Measurements from ENCODE around the gene TNFRSF25. TPM values are rescaled to one million over a fixed set of nuclear protein-coding genes. Genes with fewer than 3 reads are reported as not detected.

TNFRSF25 gene
- total RNA-seq, 4 donors from 2014 or later = 31.0 to 88.4 (median 61.5) TPM

GRCh38 chr1:6464514-6464836, 1.5 kb downstream of the TNFRSF25 start:
- Histone ChIP-seq H3K4me3 (no peak overlapping the region), H3K36me3 (peaks cover 0 to 40% (median 0%) of the 10 kb centered on the region in 3 donors), H3K27ac (peak overlapping the region in 2 of 4 donors; percentile 45 to 70), H3K27me3 (no peaks in the 10 kb centered on the region), H3K4me1 (peaks cover 0 to 26% (median 7%) of the 10 kb centered on the region in 4 donors), H3K9me3 (no peaks in the 10 kb centered on the region)
- peak in 2 of 3 donors; percentile 77 to 80 for DNase-seq
- no peak for TF ChIP-seq POLR2A (IDR thresholded peaks at IDR 0.05)
- TF ChIP-seq CTCF (IDR thresholded peaks at IDR 0.05) = peak in 3 of 6 experiments; percentile 43 to 55 (median 52)

- H3K9me3 ChIP-seq = no peaks in the 10 kb centered on the region
- TF ChIP-seq CTCF (IDR thresholded peaks at IDR 0.05) (no peak), POLR2A (IDR thresholded peaks at IDR 0.05) (no peak)
- H3K27me3 ChIP-seq = no peaks in the 10 kb centered on the region
- peaks cover 0 to 27% (median 0%) of the 10 kb centered on the region in 3 donors for H3K36me3 ChIP-seq
- no peak overlapping the region for H3K4me3 ChIP-seq
- no peak overlapping the region for H3K27ac ChIP-seq
- DNase-seq = no peak
- H3K4me1 ChIP-seq = peaks cover 0 to 26% (median 7%) of the 10 kb centered on the region in 4 donors
Measured at GRCh38 chr1:6463120-6463412, 2.9 kb downstream of the TNFRSF25 start.

- Histone ChIP-seq H3K27me3 (no peaks in the 10 kb centered on the region), H3K36me3 (peaks cover 0 to 22% (median 0%) of the 10 kb centered on the region in 3 donors), H3K4me3 (no peak overlapping the region), H3K4me1 (peaks cover 0 to 26% (median 7%) of the 10 kb centered on the region in 4 donors), H3K9me3 (no peaks in the 10 kb centered on the region), H3K27ac (no peak overlapping the region)
- TF ChIP-seq POLR2A (IDR thresholded peaks at IDR 0.05) (peak in 1 of 2 donors; percentile 8), CTCF (IDR thresholded peaks at IDR 0.05) (no peak)
- peak in 1 of 3 donors; percentile 62 for DNase-seq
Measured at GRCh38 chr1:6462412-6463119, 3.4 kb downstream of the TNFRSF25 start.

- no peak for TF ChIP-seq POLR2A (IDR thresholded peaks at IDR 0.05)
- TF ChIP-seq CTCF (IDR thresholded peaks at IDR 0.05) = no peak
- Histone ChIP-seq H3K27me3 (no peaks in the 10 kb centered on the region), H3K4me3 (peak overlapping the region in 1 of 4 donors; percentile 37), H3K4me1 (peaks cover 0 to 26% (median 7%) of the 10 kb centered on the region in 4 donors), H3K9me3 (no peaks in the 10 kb centered on the region), H3K36me3 (peaks cover 0 to 21% (median 0%) of the 10 kb centered on the region in 3 donors), H3K27ac (no peak overlapping the region)
- DNase-seq = no peak
Measured at GRCh38 chr1:6461538-6462411, 4.2 kb downstream of the TNFRSF25 start.

GRCh38 chr1:6461051-6461530, 4.9 kb downstream of the TNFRSF25 start:
- peak overlapping the region; percentile 62 to 74 (median 69) for H3K27ac ChIP-seq

More at GRCh38 chr1:6461051-6461530, 4.9 kb downstream of the TNFRSF25 start:
- TF ChIP-seq CTCF (IDR thresholded peaks at IDR 0.05) = no peak
- TF ChIP-seq POLR2A (IDR thresholded peaks at IDR 0.05) = no peak
- Histone ChIP-seq H3K4me3 (peak overlapping the region; percentile 25 to 38 (median 36)), H3K36me3 (peaks cover 0 to 22% (median 0%) of the 10 kb centered on the region in 3 donors), H3K9me3 (no peaks in the 10 kb centered on the region), H3K4me1 (peaks cover 0 to 24% (median 7%) of the 10 kb centered on the region in 4 donors), H3K27me3 (no peaks in the 10 kb centered on the region)
- DNase-seq = no peak
